A673 (cell line): Measurements from ENCODE around the gene AVPR1B. TPM values are rescaled to one million over a fixed set of nuclear protein-coding genes. Genes with fewer than 3 reads are reported as not detected.

ENCODE experiments used
- BruUV-seq: library from RNA; stranded (reverse); fragments of 400-500 nt; replicated peaks from 2 replicates; lab custom pipeline; 2021; lab: Mats Ljungman, UMichigan
- CTCF ChIA-PET: fragments of 300-600 bp; sonication (Branson Sonifier 250); formaldehyde crosslinking; loops from one replicate; lab custom pipeline; 2022; ENCODE audit warnings: antibody characterized with exemption; lab: Charles Lee
- POLR2A ChIA-PET: fragments of 300-600 bp; sonication (Branson Sonifier 250); formaldehyde crosslinking; loops from one replicate; lab custom pipeline; 2022; ENCODE audit warnings: antibody characterized with exemption; ENCODE audit not compliant: low non-redundant PET; lab: Charles Lee
- DNase-seq: peaks from one replicate; pipeline ENCODE4 v3.0.0-alpha.2; 2015; ENCODE audit warnings: low spot score
- H3K27ac ChIP-seq: fragments of 200-600 bp; sonication (generic); 2 replicates; pipeline ENCODE4 v1.5.1; 2016; ENCODE audit warnings: mixed run types, low read depth, mild to moderate bottlenecking, mixed read lengths, antibody characterized with exemption, low read length; ENCODE audit not compliant: poor library complexity, severe bottlenecking
- H3K27me3 ChIP-seq: fragments of 200-600 bp; sonication (generic); replicated peaks from 2 replicates; pipeline ENCODE4 v1.6.1; 2017; ENCODE audit warnings: mixed run types, low read depth, mild to moderate bottlenecking, mixed read lengths, antibody characterized with exemption, low read length; ENCODE audit not compliant: insufficient read depth, poor library complexity
- H3K36me3 ChIP-seq: fragments of 200-600 bp; sonication (generic); 2 replicates; pipeline ENCODE4 v1.6.1; 2016; ENCODE audit warnings: mixed run types, mild to moderate bottlenecking, mixed read lengths, antibody characterized with exemption, low read length; ENCODE audit not compliant: insufficient read depth, poor library complexity, severe bottlenecking
- H3K4me1 ChIP-seq: fragments of 200-600 bp; sonication (generic); 2 replicates; pipeline ENCODE4 v1.6.1; 2017; ENCODE audit warnings: mixed run types, mild to moderate bottlenecking, mixed read lengths, antibody characterized with exemption, low read length; ENCODE audit not compliant: insufficient read depth, poor library complexity, severe bottlenecking
- H3K4me3 ChIP-seq: fragments of 200-600 bp; sonication (generic); 2 replicates; pipeline ENCODE4 v1.5.1; 2016; ENCODE audit warnings: low read depth, mixed run types, mild to moderate bottlenecking, mixed read lengths, low read length; ENCODE audit not compliant: poor library complexity, severe bottlenecking
- H3K9me3 ChIP-seq: fragments of 200-600 bp; sonication (generic); 2 replicates; pipeline ENCODE4 v1.6.1; 2016; ENCODE audit warnings: mixed run types, low read depth, mild to moderate bottlenecking, mixed read lengths, antibody characterized with exemption, low read length; ENCODE audit not compliant: poor library complexity, severe bottlenecking
- EZH2 ChIP-seq: fragments of 200-600 bp; sonication (generic); IDR thresholded peaks from 2 replicates; pipeline ENCODE4 v1.6.1; 2017; ENCODE audit warnings: borderline replicate concordance, low read depth, mild to moderate bottlenecking, mixed read lengths, antibody characterized with exemption, low read length; ENCODE audit not compliant: poor library complexity, severe bottlenecking
- intact Hi-C: fragments of 100-400 bp; cut with micrococcal nuclease; formaldehyde crosslinking; loops from one replicate; pipeline ENCODE4 v1.10.0; 2022; ENCODE audit not compliant: unreplicated experiment
- total RNA-seq: library from RNA; stranded (reverse); gene quantifications from 2 replicates; pipeline ENCODE4 v1.2.3, GENCODE V29; 2021
- TF ChIP-seq, protein P1 (sequence below): fragments of 300-800, 200-600 bp; sonication (generic); conservative IDR thresholded peaks from 2 replicates; pipeline ENCODE4 v1.5.1; 2017; ENCODE audit warnings: low read depth, mild to moderate bottlenecking, antibody characterized with exemption, low read length, moderate library complexity, mixed read lengths

The AVPR1B gene
- total RNA-seq, 1 experiment from 2014 or later, result not detected

DNA sequence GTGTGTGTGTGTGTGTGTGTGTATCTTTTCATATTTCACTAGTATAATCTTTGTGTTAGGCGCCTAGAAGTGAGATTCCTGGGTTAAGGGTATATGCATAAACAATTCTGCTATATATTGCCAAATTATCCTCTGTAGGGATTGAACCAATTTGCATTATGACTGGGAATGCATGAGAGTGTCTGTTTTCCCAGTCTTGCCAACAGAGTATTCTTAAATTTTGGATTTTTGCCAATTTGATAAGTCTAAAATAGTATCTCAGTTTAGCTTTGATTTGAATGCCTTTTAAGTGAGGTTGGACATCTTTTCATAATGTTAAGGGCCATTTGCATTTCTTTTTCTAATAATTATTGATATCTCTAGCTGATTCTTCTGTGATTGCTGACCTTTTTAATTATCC, 8.2 kb upstream of the AVPR1B start:
- Histone ChIP-seq H3K4me1 (no peaks in the 10 kb centered on the region), H3K36me3 (no peaks in the 10 kb centered on the region), H3K27me3 (peaks cover 6% of the 10 kb centered on the region), H3K4me3 (no peak overlapping the region), H3K9me3 (peaks cover 13% of the 10 kb centered on the region), H3K27ac (no peak overlapping the region)
- TF ChIP-seq EZH2, result no peak
- TF ChIP-seq, protein P1, sequence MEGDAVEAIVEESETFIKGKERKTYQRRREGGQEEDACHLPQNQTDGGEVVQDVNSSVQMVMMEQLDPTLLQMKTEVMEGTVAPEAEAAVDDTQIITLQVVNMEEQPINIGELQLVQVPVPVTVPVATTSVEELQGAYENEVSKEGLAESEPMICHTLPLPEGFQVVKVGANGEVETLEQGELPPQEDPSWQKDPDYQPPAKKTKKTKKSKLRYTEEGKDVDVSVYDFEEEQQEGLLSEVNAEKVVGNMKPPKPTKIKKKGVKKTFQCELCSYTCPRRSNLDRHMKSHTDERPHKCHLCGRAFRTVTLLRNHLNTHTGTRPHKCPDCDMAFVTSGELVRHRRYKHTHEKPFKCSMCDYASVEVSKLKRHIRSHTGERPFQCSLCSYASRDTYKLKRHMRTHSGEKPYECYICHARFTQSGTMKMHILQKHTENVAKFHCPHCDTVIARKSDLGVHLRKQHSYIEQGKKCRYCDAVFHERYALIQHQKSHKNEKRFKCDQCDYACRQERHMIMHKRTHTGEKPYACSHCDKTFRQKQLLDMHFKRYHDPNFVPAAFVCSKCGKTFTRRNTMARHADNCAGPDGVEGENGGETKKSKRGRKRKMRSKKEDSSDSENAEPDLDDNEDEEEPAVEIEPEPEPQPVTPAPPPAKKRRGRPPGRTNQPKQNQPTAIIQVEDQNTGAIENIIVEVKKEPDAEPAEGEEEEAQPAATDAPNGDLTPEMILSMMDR, result no peak
- BruUV-seq, result no TSS peak
- intact Hi-C loops, result no loop called here
- ChIA-PET CTCF (no interaction called here), POLR2A (no interaction called here)
- DNase-seq, result no peak

DNA sequence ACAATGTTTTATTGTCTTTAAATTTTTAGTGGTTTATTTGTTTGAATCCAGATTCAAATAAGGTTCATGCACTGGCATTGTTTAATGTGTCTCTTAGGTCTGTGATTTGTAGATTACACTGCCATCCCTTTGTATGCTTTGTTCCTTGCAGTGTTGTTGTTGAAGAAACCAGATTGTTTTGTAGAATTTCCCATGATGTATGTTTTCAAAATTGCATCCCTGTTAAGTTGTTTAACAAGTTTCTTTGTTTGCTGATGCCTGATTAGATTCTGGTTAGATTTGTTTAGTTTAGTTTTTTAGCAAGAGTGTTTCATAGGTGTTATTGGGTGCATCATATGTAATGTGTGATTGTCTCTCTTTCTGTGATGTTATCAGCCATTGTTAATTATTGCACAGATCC, 5.5 kb upstream of the AVPR1B start:
- no peaks in the 10 kb centered on the region for H3K4me1 ChIP-seq
- TF ChIP-seq EZH2, result no peak
- no peak overlapping the region for H3K27ac ChIP-seq
- ChIA-PET POLR2A (no interaction called here), CTCF (no interaction called here)
- peaks cover 26% of the 10 kb centered on the region for H3K27me3 ChIP-seq
- intact Hi-C loops, result no loop called here
- peaks cover 13% of the 10 kb centered on the region for H3K9me3 ChIP-seq
- no peak overlapping the region for H3K4me3 ChIP-seq
- BruUV-seq, result no TSS peak
- no peak for DNase-seq
- no peaks in the 10 kb centered on the region for H3K36me3 ChIP-seq

DNA sequence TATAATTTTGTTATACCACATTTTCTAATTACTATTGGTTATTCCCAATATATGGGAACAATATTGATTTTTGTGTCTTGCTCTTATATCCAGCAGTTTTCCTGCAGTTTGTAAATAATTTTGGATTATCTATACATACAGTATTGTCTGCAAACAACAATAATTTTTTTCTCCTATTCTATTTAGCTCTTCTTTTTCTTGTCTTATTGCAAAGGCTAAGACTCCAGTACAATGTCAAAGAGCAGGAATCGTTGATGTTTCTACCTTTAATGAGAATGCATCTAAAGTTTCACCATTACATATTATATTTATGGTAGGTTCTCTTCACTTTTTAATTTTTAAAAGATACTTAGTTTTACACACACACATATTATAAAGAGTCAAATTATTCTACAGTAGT, 4.1 kb upstream of the AVPR1B start:
- intact Hi-C loops, result no loop called here
- no peak overlapping the region for H3K27ac ChIP-seq
- CTCF ChIA-PET, result interaction anchor here (0.6 kb wide), 1 partner anchor 980 kb away, joined by 3 read pairs; no protein-coding TSS in a partner anchor
- H3K4me1 ChIP-seq, result no peaks in the 10 kb centered on the region
- H3K4me3 ChIP-seq, result no peak overlapping the region
- no TSS peak for BruUV-seq
- H3K36me3 ChIP-seq, result no peaks in the 10 kb centered on the region
- H3K9me3 ChIP-seq, result peaks cover 13% of the 10 kb centered on the region
- peaks cover 39% of the 10 kb centered on the region for H3K27me3 ChIP-seq
- no peak for TF ChIP-seq EZH2
- TF ChIP-seq, protein P1, result no peak
- DNase-seq, result no peak
- POLR2A ChIA-PET, result no interaction called here

DNA sequence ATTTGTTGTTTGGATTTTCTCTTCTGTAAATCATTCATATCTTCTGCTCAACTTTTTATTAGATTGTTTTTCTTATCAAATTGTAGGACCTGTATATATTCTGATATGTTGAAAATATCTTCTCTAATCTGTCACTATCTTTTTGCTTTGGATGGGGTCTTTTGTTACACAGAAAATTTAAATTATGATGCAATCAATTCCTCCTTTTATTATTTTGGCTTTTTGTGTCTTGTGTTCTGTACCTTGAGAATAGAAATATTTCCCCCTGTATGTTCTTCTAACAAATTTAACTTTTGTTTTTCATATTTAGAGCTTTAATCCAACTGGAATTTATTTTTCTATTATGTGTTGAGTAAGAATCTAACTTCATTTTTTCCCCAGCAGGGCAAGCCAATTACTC, 3.2 kb upstream of the AVPR1B start:
- H3K27me3 ChIP-seq, result peaks cover 34% of the 10 kb centered on the region
- intact Hi-C loops, result no loop called here
- BruUV-seq, result no TSS peak
- H3K4me3 ChIP-seq, result no peak overlapping the region
- H3K9me3 ChIP-seq, result peaks cover 13% of the 10 kb centered on the region
- ChIA-PET POLR2A (no interaction called here), CTCF (no interaction called here)
- H3K4me1 ChIP-seq, result no peaks in the 10 kb centered on the region
- TF ChIP-seq, protein P1, result no peak
- no peak for TF ChIP-seq EZH2
- no peaks in the 10 kb centered on the region for H3K36me3 ChIP-seq
- DNase-seq, result no peak
- H3K27ac ChIP-seq, result no peak overlapping the region
